Measurements from ENCODE around the gene UBC. TPM values are rescaled to one million over a fixed set of nuclear protein-coding genes. Genes with fewer than 3 reads are reported as not detected.

UBC gene
- total RNA-seq, 1 donor = 1,904 TPM

- H3K27me3 ChIP-seq (ENCODE audit: insufficient read depth, low read length) = no peaks in the 10 kb centered on the region
- no peak for TF ChIP-seq CTCF (IDR thresholded peaks at IDR 0.05; ENCODE audit: extremely low read depth, low read depth, low read length)
- no peaks in the 10 kb centered on the region for H4K20me1 ChIP-seq (ENCODE audit: insufficient read depth, low read length)
- DNase-seq (ENCODE audit: insufficient read length, low spot score, missing footprints) = no peak
- no peaks in the 10 kb centered on the region for H3K79me2 ChIP-seq (ENCODE audit: insufficient read depth, low read length)
- H3K27ac ChIP-seq (ENCODE audit: low read depth, low read length) = no peak overlapping the region
- no peaks in the 10 kb centered on the region for H3K36me3 ChIP-seq (ENCODE audit: insufficient read depth, low read length)
- no peak overlapping the region for H3K4me2 ChIP-seq (ENCODE audit: insufficient read depth, low read length)
- H2AFZ ChIP-seq (ENCODE audit: low read length) = no peak overlapping the region
- no peak overlapping the region for H3K4me3 ChIP-seq (ENCODE audit: insufficient read depth, low read length)
- H3K9me3 ChIP-seq (ENCODE audit: low read depth, low read length) = no peaks in the 10 kb centered on the region
- peaks cover 7% of the 10 kb centered on the region for H3K4me1 ChIP-seq (ENCODE audit: insufficient read depth, low read length)
Measured at GRCh38 chr12:124930586-124930985, 16.1 kb upstream of the UBC start.

GRCh38 chr12:124929649-124930419 lies 15.4 kb upstream of the UBC start:
- no peak overlapping the region for H3K27ac ChIP-seq (ENCODE audit: low read depth, low read length)
- no peak overlapping the region for H2AFZ ChIP-seq (ENCODE audit: low read length)
- no peaks in the 10 kb centered on the region for H3K79me2 ChIP-seq (ENCODE audit: insufficient read depth, low read length)
- no peak for TF ChIP-seq CTCF (IDR thresholded peaks at IDR 0.05; ENCODE audit: extremely low read depth, low read depth, low read length)
- H3K4me3 ChIP-seq (ENCODE audit: insufficient read depth, low read length) = no peak overlapping the region
- no peaks in the 10 kb centered on the region for H3K27me3 ChIP-seq (ENCODE audit: insufficient read depth, low read length)
- no peak overlapping the region for H3K4me2 ChIP-seq (ENCODE audit: insufficient read depth, low read length)
- H3K4me1 ChIP-seq (ENCODE audit: insufficient read depth, low read length) = peaks cover 7% of the 10 kb centered on the region
- no peaks in the 10 kb centered on the region for H4K20me1 ChIP-seq (ENCODE audit: insufficient read depth, low read length)
- H3K9me3 ChIP-seq (ENCODE audit: low read depth, low read length) = no peaks in the 10 kb centered on the region
- no peaks in the 10 kb centered on the region for H3K36me3 ChIP-seq (ENCODE audit: insufficient read depth, low read length)
- DNase-seq (ENCODE audit: insufficient read length, low spot score, missing footprints) = no peak

- Histone ChIP-seq H3K36me3 (ENCODE audit: insufficient read depth, low read length) (no peaks in the 10 kb centered on the region), H2AFZ (ENCODE audit: low read length) (no peak overlapping the region), H3K79me2 (ENCODE audit: insufficient read depth, low read length) (no peaks in the 10 kb centered on the region), H3K27me3 (ENCODE audit: insufficient read depth, low read length) (no peaks in the 10 kb centered on the region), H3K27ac (ENCODE audit: low read depth, low read length) (no peak overlapping the region), H4K20me1 (ENCODE audit: insufficient read depth, low read length) (no peaks in the 10 kb centered on the region), H3K4me3 (ENCODE audit: insufficient read depth, low read length) (no peak overlapping the region), H3K4me1 (ENCODE audit: insufficient read depth, low read length) (peaks cover 10% of the 10 kb centered on the region), H3K9me3 (ENCODE audit: low read depth, low read length) (no peaks in the 10 kb centered on the region), H3K4me2 (ENCODE audit: insufficient read depth, low read length) (no peak overlapping the region)
- DNase-seq (ENCODE audit: insufficient read length, low spot score, missing footprints) = no peak
- TF ChIP-seq CTCF (IDR thresholded peaks at IDR 0.05; ENCODE audit: extremely low read depth, low read depth, low read length) = no peak
Measured at GRCh38 chr12:124928912-124929530, 14.6 kb upstream of the UBC start.
